ENCODE measurements around the gene ERFE. TPM values are rescaled to one million over a fixed set of nuclear protein-coding genes. Genes with fewer than 3 reads are reported as not detected.

The ERFE gene
- total RNA-seq, 2 donors from 2014 or later = 0.33 to 1.5 TPM

DNA sequence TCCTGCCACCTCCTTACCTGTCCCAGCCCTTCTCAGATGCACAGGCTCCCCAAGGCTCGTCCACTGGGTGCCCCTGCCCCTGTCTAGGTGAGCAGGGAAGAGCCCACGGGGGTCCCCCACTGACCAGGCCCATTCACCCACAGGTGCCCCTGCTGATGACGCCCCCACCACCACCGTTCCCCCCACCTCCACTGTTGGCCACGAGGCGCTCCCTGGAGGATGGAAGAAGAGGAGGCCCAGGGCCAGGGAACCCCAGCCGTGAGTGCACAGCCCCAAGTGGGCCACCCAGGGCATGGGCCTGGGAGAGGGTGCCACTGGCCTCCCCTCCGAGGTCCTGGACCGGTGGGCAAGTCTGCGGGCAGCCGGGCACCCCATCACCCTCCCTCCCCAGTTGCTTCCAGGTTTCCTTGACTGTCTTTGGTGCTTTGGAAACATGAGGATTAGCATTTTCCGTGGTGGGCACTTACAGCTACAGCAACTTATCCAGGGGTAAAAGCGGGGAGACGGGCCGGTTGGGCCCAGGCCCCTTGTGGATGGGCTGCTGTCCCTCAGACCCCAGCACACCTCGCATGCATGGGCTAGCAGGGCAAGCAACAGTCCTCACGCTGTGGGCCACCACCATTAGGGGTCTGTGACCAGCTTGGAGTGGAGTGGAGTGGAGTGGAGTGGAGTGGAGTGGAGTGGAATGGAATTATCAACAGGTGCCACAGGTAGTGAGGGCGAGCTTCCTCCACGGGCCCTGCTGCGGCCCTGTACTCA is 33.5 kb upstream of the ERFE start:
- H3K4me3 ChIP-seq = no peak overlapping the region
- no peak for DNase-seq (ENCODE audit: low spot score)
- H3K27ac ChIP-seq = no peak overlapping the region
- H3K4me1 ChIP-seq = peaks cover 0 to 11% of the 10 kb centered on the region in 2 donors
- no peak for TF ChIP-seq CTCF (IDR thresholded peaks at IDR 0.05)
- H3K27me3 ChIP-seq = no peaks in the 10 kb centered on the region
- no peaks in the 10 kb centered on the region for H3K36me3 ChIP-seq
- H3K9me3 ChIP-seq = no peaks in the 10 kb centered on the region

DNA sequence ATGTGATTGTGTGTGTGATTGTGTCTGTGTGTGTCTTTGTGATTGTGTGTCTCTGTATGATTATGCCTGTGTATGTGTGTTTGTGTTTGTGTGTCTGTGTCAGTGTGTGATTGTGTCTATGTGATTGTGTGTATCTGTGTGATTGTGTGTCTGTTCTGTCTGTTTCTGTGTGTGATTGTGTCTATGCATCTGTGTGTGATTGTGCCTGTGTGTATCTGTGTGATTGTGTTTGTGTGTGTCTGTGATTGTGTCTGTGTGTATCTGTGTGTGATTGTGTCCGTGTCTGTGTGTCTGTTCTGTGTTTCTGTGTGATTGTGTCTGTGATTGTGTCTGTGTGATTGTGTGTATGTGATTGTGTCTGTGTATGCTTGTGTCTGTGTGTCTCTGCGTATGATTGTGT is 32.4 kb upstream of the ERFE start:
- no peak overlapping the region for H3K27ac ChIP-seq
- peaks cover 0 to 6% of the 10 kb centered on the region in 2 donors for H3K4me1 ChIP-seq
- H3K4me3 ChIP-seq = no peak overlapping the region
- no peak for TF ChIP-seq CTCF (IDR thresholded peaks at IDR 0.05)
- no peaks in the 10 kb centered on the region for H3K9me3 ChIP-seq
- H3K36me3 ChIP-seq = no peaks in the 10 kb centered on the region
- no peaks in the 10 kb centered on the region for H3K27me3 ChIP-seq
- no peak for DNase-seq (ENCODE audit: low spot score)

GRCh38 chr2:238126775-238127164 is 32.0 kb upstream of the ERFE start:
- Histone ChIP-seq H3K4me3 (no peak overlapping the region), H3K27ac (no peak overlapping the region), H3K9me3 (no peaks in the 10 kb centered on the region), H3K27me3 (no peaks in the 10 kb centered on the region), H3K36me3 (no peaks in the 10 kb centered on the region), H3K4me1 (peaks cover 0 to 6% of the 10 kb centered on the region in 2 donors)
- TF ChIP-seq CTCF (IDR thresholded peaks at IDR 0.05) = no peak
- DNase-seq (ENCODE audit: low spot score) = no peak

GRCh38 chr2:238127165-238128060 is 31.4 kb upstream of the ERFE start:
- no peak for DNase-seq (ENCODE audit: low spot score)
- no peaks in the 10 kb centered on the region for H3K36me3 ChIP-seq
- H3K9me3 ChIP-seq = no peaks in the 10 kb centered on the region
- H3K4me3 ChIP-seq = no peak overlapping the region
- no peak overlapping the region for H3K27ac ChIP-seq
- TF ChIP-seq CTCF (IDR thresholded peaks at IDR 0.05) = peak in 1 of 2 donors; percentile 31
- H3K27me3 ChIP-seq = no peaks in the 10 kb centered on the region
- H3K4me1 ChIP-seq = peaks cover 0 to 6% of the 10 kb centered on the region in 2 donors

- no peak for DNase-seq (ENCODE audit: low spot score)
Observed at GRCh38 chr2:238128061-238128440, 30.7 kb upstream of the ERFE start.

More at GRCh38 chr2:238128061-238128440, 30.7 kb upstream of the ERFE start:
- no peak overlapping the region for H3K27ac ChIP-seq
- H3K27me3 ChIP-seq = no peaks in the 10 kb centered on the region
- no peak for TF ChIP-seq CTCF (IDR thresholded peaks at IDR 0.05)
- no peak overlapping the region for H3K4me3 ChIP-seq
- no peaks in the 10 kb centered on the region for H3K9me3 ChIP-seq
- peaks cover 0 to 6% of the 10 kb centered on the region in 2 donors for H3K4me1 ChIP-seq
- H3K36me3 ChIP-seq = no peaks in the 10 kb centered on the region

Measured in right atrium auricular region (tissue), 2 donors.